Cardiac septum (tissue), 1 donor: ENCODE measurements around the gene KANSL1L. TPM values are rescaled to one million over a fixed set of nuclear protein-coding genes. Genes with fewer than 3 reads are reported as not detected.

ENCODE experiments used
- total RNA-seq: library from RNA; stranded (reverse); fragmentation: NEBNext Ultra II Directional; extraction: Animal tissue kit (Norgen Biotek cat#: 25700); gene quantifications from one replicate; pipeline ENCODE4 v1.2.1, GENCODE V29; 2021
- donor health status: DM: no; HTN: no; CAD: no.

Gene KANSL1L
- total RNA-seq, 1 donor from 2014 or later, result 25.9 TPM

Other genes with a start within 250 kb of the KANSL1L start
- 20.2 TPM for gene RPE, start 168.8 kb downstream of the KANSL1L start, total RNA-seq
- gene ACADL, start 54.0 kb upstream of the KANSL1L start, total RNA-seq, result 6.2 TPM
- gene MYL1, start 143.8 kb upstream of the KANSL1L start, total RNA-seq, result 17.5 TPM